ENCODE results near the gene RNF167.

- TF ChIP-seq, protein P1, sequence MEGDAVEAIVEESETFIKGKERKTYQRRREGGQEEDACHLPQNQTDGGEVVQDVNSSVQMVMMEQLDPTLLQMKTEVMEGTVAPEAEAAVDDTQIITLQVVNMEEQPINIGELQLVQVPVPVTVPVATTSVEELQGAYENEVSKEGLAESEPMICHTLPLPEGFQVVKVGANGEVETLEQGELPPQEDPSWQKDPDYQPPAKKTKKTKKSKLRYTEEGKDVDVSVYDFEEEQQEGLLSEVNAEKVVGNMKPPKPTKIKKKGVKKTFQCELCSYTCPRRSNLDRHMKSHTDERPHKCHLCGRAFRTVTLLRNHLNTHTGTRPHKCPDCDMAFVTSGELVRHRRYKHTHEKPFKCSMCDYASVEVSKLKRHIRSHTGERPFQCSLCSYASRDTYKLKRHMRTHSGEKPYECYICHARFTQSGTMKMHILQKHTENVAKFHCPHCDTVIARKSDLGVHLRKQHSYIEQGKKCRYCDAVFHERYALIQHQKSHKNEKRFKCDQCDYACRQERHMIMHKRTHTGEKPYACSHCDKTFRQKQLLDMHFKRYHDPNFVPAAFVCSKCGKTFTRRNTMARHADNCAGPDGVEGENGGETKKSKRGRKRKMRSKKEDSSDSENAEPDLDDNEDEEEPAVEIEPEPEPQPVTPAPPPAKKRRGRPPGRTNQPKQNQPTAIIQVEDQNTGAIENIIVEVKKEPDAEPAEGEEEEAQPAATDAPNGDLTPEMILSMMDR (IDR thresholded peaks at IDR 0.05), result no peak
- no peak for TF ChIP-seq POLR2A (IDR thresholded peaks at IDR 0.05)
Measured at GRCh38 chr17:4896332-4897197, 43.5 kb upstream of the RNF167 start.
